ENCODE measurements around the gene LUC7L2. TPM values are rescaled to one million over a fixed set of nuclear protein-coding genes. Genes with fewer than 3 reads are reported as not detected.
"Not testable (repeated sequence)": the region's sequence is repeated elsewhere in the genome, so short reads cannot be mapped to it uniquely, and the experiment has no call there.

LUC7L2 gene
- total RNA-seq, 1 donor = 57.0 TPM

DNA sequence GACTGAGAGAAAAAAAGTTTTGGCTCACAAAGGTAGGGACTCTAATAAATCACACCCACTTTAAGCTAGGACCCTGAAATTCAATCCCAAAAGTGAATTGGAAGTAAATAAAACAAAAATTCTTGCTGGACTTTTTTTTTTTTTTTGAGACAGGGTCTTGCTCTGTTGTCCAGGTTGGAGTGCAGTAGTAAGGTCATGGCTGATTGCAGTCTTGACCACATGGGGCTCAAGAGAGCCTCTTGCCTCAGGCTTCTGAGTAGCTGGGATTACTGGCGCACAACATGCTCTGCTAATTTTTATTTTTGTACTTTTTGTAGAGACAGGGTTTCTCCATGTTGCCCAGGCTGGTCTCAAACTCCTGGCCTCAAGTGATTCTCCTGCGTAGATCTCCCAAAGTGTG, 5.0 kb upstream of the LUC7L2 start:
- DNase-seq (ENCODE audit: low read depth) = no peak
- H3K4me3 ChIP-seq (ENCODE audit: low read depth, low read length) = no peak overlapping the region
- TF ChIP-seq, protein P1, sequence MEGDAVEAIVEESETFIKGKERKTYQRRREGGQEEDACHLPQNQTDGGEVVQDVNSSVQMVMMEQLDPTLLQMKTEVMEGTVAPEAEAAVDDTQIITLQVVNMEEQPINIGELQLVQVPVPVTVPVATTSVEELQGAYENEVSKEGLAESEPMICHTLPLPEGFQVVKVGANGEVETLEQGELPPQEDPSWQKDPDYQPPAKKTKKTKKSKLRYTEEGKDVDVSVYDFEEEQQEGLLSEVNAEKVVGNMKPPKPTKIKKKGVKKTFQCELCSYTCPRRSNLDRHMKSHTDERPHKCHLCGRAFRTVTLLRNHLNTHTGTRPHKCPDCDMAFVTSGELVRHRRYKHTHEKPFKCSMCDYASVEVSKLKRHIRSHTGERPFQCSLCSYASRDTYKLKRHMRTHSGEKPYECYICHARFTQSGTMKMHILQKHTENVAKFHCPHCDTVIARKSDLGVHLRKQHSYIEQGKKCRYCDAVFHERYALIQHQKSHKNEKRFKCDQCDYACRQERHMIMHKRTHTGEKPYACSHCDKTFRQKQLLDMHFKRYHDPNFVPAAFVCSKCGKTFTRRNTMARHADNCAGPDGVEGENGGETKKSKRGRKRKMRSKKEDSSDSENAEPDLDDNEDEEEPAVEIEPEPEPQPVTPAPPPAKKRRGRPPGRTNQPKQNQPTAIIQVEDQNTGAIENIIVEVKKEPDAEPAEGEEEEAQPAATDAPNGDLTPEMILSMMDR (IDR thresholded peaks at IDR 0.05; ENCODE audit: insufficient read depth, low read depth, low read length) = peak; percentile 3

DNA sequence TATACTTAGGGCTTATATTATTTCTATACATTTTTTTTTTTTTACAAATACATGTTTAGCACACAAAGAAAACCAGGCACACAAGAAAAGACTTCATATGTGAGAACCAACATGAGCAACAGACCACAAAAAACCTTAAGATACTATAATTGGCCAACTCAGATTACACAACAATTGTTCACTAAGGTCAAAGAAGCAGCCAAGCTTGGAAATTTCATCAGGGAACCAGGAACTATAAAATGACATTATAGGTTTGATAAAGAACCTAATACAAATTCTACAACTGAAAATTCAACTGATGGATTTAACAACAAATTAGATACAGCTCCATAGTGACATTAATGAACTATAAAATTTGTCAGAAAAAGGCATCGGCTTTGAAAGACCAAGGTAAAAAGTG, 4.4 kb upstream of the LUC7L2 start:
- TF ChIP-seq, protein P1 (IDR thresholded peaks at IDR 0.05; ENCODE audit: insufficient read depth, low read depth, low read length) = no peak
- DNase-seq (ENCODE audit: low read depth) = peak; percentile 55
- no peak overlapping the region for H3K4me3 ChIP-seq (ENCODE audit: low read depth, low read length)

- peak overlapping the region; percentile 88 for H3K4me3 ChIP-seq (ENCODE audit: low read depth, low read length)
- DNase-seq (ENCODE audit: low read depth) = not testable (repeated sequence)
These were observed 1.8 kb upstream of the LUC7L2 start for GRCh38 chr7:139357729-139358506.

GRCh38 chr7:139358541-139359365, 941 bp upstream of the LUC7L2 start:
- peak; percentile 54 for DNase-seq (ENCODE audit: low read depth)
- peak overlapping the region; percentile 88 for H3K4me3 ChIP-seq (ENCODE audit: low read depth, low read length)
- TF ChIP-seq, protein P1 (IDR thresholded peaks at IDR 0.05; ENCODE audit: insufficient read depth, low read depth, low read length) = no peak

- peak; percentile 96 for DNase-seq (ENCODE audit: low read depth)
- H3K4me3 ChIP-seq (ENCODE audit: low read depth, low read length) = peak overlapping the region; percentile 88
- TF ChIP-seq, protein P1 (IDR thresholded peaks at IDR 0.05; ENCODE audit: insufficient read depth, low read depth, low read length) = no peak
These were observed 685 bp downstream of the LUC7L2 start for GRCh38 chr7:139360210-139360947.

DNA sequence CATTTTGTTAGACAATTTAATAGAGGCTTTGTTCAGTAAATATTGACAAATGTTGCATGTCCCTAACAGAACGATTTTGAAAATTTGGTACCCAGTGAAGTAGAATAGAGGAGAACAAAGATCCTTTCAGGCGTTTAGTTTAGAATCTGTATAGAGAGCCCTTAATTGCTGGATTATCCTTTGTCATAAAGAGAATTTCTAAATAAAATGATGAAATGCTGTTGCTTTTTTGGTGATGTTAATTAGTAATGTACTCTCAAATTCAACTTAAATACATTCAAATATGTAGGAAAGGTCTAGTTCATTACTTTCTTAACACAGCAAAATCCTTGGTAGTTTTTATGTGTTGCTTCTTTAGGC, 1.2 kb downstream of the LUC7L2 start:
- H3K4me3 ChIP-seq (ENCODE audit: low read depth, low read length) = peak overlapping the region; percentile 88
- TF ChIP-seq, protein P1 (IDR thresholded peaks at IDR 0.05; ENCODE audit: insufficient read depth, low read depth, low read length) = no peak
- DNase-seq (ENCODE audit: low read depth) = no peak

DNA sequence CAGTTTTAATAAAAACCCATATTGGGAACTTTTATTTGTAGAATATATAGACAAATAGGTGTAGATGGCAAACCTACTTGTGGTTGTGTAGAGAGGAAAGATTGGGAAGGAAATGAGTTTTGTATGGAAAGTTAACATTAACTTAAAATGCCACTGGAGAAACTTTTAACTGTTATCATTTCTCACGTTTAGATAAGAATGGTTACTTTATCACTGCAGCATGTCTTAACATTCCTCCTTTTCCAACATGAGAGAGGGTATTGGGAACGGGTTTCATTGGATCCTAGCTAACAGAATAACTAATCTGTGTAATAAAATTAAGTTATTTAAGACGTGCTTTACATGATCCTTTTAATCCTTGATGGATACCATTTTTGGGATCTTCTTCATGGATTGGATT, 1.8 kb downstream of the LUC7L2 start:
- TF ChIP-seq, protein P1 (IDR thresholded peaks at IDR 0.05; ENCODE audit: insufficient read depth, low read depth, low read length) = no peak
- DNase-seq (ENCODE audit: low read depth) = peak; percentile 47
- H3K4me3 ChIP-seq (ENCODE audit: low read depth, low read length) = peak overlapping the region; percentile 88
